Stimulated activated CD4-positive, alpha-beta T cell treated with anti-CD3 and anti-CD28 coated beads, TNF-alpha, amount 100 ng/mL, for 4 hours (primary cell): ENCODE data around the gene LACTB.
A peak's percentile ranks its signal among the peaks of the same experiment; 100 is the strongest.

Experiments
- DNase-seq, 3 experiments: peaks; one replicate each; pipeline ENCODE4 v3.0.0-alpha.2; 2020; ENCODE audit warnings: low read depth in 3 of 3

The LACTB gene

GRCh38 chr15:63172851-63173451, 51.3 kb downstream of the LACTB start:
- no peak for DNase-seq

- no peak for DNase-seq
Measured at GRCh38 chr15:63176302-63176701, 54.6 kb downstream of the LACTB start.

GRCh38 chr15:63178034-63178433, 56.4 kb downstream of the LACTB start:
- DNase-seq = no peak

- DNase-seq = no peak
Measured at GRCh38 chr15:63180746-63181145, 59.1 kb downstream of the LACTB start.

- DNase-seq = no peak
Measured at GRCh38 chr15:63181648-63182047, 60.0 kb downstream of the LACTB start.

GRCh38 chr15:63185206-63185605, 63.5 kb downstream of the LACTB start:
- no peak for DNase-seq

- DNase-seq = no peak
Measured at GRCh38 chr15:63186065-63186464, 64.4 kb downstream of the LACTB start.

GRCh38 chr15:63187589-63188226, 66.0 kb downstream of the LACTB start:
- no peak for DNase-seq

GRCh38 chr15:63188247-63188925, 66.7 kb downstream of the LACTB start:
- no peak for DNase-seq

- DNase-seq = peak; percentile 98 to 99 (median 98)
Measured at GRCh38 chr15:63188926-63189871, 67.5 kb downstream of the LACTB start, which contains the start of gene RAB8B. Gene RAB8B (plus strand): TSS chr15:63189606. CDS start chr15:63189625, 19 bp downstream.

- no peak for DNase-seq
Measured at GRCh38 chr15:63189941-63190768, 68.5 kb downstream of the LACTB start.

GRCh38 chr15:63190769-63191649, 69.3 kb downstream of the LACTB start:
- no peak for DNase-seq
